Activated CD4-positive, alpha-beta memory T cell treated with anti-CD3 and anti-CD28 coated beads, Interleukin-2, amount 10 ng/mL, durations not matched to agents 7 days and 5 days (primary cell): ENCODE measurements around the gene C19orf73. TPM values are rescaled to one million over a fixed set of nuclear protein-coding genes. Genes with fewer than 3 reads are reported as not detected.
A peak's percentile ranks its signal among the peaks of the same experiment; 100 is the strongest.

Source experiments
- CTCF ChIA-PET: fragments of 350-600 bp; sonication (Branson Sonifier 250); formaldehyde crosslinking; loops from one replicate; lab custom pipeline; 2021; ENCODE audit warnings: antibody characterized with exemption, inconsistent platforms; lab: Charles Lee
- POLR2A ChIA-PET: fragments of 350-600 bp; sonication (Branson Sonifier 250); formaldehyde crosslinking; loops from one replicate; lab custom pipeline; 2021; ENCODE audit warnings: antibody characterized with exemption; lab: Charles Lee
- DNase-seq: peaks from one replicate; pipeline ENCODE4 v3.0.0-alpha.2; 2020
- H3K27ac Mint-ChIP-seq: one replicate; pipeline ENCODE4 v1.8.0; 2021; ENCODE audit warnings: mild to moderate bottlenecking, mixed read lengths
- H3K27me3 Mint-ChIP-seq: one replicate; pipeline ENCODE4 v1.8.0; 2021; ENCODE audit warnings: mixed read lengths
- H3K36me3 Mint-ChIP-seq: one replicate; pipeline ENCODE4 v1.8.0; 2021; ENCODE audit warnings: low read depth, mixed read lengths
- H3K4me1 Mint-ChIP-seq: one replicate; pipeline ENCODE4 v1.8.0; 2021; ENCODE audit warnings: mixed read lengths
- H3K4me3 Mint-ChIP-seq: one replicate; pipeline ENCODE4 v1.8.0; 2021; ENCODE audit warnings: mild to moderate bottlenecking, mixed read lengths
- H3K9me3 Mint-ChIP-seq: one replicate; pipeline ENCODE4 v1.8.0; 2021; ENCODE audit warnings: mixed read lengths
- total RNA-seq, 2 experiments: library from RNA; stranded (reverse); gene quantifications; one replicate each; pipeline ENCODE4 v1.2.3, GENCODE V29; 2021

C19orf73 gene, protein sequence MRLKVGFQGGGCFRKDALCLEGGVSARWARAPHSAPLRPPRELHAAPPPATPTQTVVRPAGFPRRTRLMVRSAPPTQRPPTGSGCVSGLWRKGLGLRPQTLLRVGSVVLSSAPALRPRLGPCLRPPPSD
- total RNA-seq = 1 to 10 TPM; 1.0 TPM

- CTCF ChIA-PET = interaction anchor here (0.9 kb wide), 1 partner anchor 13 kb away, joined by 3 read pairs; no protein-coding TSS in a partner anchor
- peak within 1 kb of the TSS; percentile 76 for H3K4me3 Mint-ChIP-seq
- H3K36me3 Mint-ChIP-seq = peaks cover 4% of the 10 kb centered on the region
- peak; percentile 95 for DNase-seq
- POLR2A ChIA-PET = interaction anchor here (0.7 to 1.3 kb wide), 4 partner anchors 7 to 10 kb away, joined by 3 to 5 read pairs (median 4); no protein-coding TSS in a partner anchor
- peak within 1 kb of the TSS; percentile 75 for H3K27ac Mint-ChIP-seq
- peaks cover 39% of the 10 kb centered on the region for H3K4me1 Mint-ChIP-seq
- H3K9me3 Mint-ChIP-seq = no peaks in the 10 kb centered on the region
- peaks cover 22% of the 10 kb centered on the region for H3K27me3 Mint-ChIP-seq
Measured at GRCh38 chr19:49118565-49119410, at the start of gene C19orf73. C19orf73 (minus strand) TSS chr19:49119143; CDS start chr19:49119022, 121 bp downstream.

DNA sequence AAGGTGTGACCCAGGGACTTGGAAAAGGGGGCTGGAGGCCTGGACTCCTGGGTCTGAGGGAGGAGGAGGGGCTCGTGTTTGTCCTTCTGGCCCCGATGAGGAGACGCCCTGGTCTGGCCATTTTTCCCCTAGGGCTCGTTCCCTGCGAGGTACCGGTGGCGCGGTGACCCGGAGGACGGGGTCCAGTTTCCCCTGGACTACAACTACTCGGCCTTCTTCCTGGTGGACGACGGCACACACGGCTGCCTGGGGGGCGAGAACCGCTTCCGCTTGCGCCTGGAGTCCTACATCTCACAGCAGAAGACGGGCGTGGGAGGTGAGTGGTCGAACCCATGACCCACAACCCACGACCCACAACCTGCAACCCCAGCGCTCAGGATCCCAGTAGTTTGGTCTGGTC, 49.5 kb upstream of the C19orf73 start:
- ChIA-PET POLR2A (no interaction called here), CTCF (interaction anchor here (1.6 kb wide), 1 partner anchor 31 kb away, joined by 4 read pairs; no protein-coding TSS in a partner anchor)
- Mint-ChIP-seq H3K4me1 (no peaks in the 10 kb centered on the region), H3K27me3 (peaks cover 3% of the 10 kb centered on the region), H3K9me3 (no peaks in the 10 kb centered on the region), H3K27ac (no peak overlapping the region), H3K36me3 (no peaks in the 10 kb centered on the region), H3K4me3 (no peak overlapping the region)
- no peak for DNase-seq

DNA sequence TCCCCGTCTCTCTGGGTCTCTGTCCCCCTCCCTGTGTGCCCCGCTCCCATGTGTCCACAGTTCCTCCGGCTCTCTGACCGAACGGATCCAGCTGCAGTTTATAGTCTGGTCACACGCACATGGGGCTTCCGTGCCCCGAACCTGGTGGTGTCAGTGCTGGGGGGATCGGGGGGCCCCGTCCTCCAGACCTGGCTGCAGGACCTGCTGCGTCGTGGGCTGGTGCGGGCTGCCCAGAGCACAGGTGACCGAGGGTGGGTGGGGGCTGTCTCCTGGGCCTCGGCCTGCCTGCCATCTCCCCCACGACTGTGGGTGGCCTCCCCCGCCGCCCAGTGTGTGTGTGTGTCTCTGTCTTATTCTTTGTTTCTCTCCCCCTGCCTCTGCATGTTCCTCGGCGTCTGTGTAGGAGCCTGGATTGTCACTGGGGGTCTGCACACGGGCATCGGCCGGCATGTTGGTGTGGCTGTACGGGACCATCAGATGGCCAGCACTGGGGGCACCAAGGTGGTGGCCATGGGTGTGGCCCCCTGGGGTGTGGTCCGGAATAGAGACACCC, 49.0 kb upstream of the C19orf73 start:
- H3K4me1 Mint-ChIP-seq = no peaks in the 10 kb centered on the region
- ChIA-PET CTCF (no interaction called here), POLR2A (no interaction called here)
- H3K27me3 Mint-ChIP-seq = peaks cover 3% of the 10 kb centered on the region
- no peaks in the 10 kb centered on the region for H3K36me3 Mint-ChIP-seq
- H3K4me3 Mint-ChIP-seq = no peak overlapping the region
- H3K9me3 Mint-ChIP-seq = no peaks in the 10 kb centered on the region
- DNase-seq = no peak
- no peak overlapping the region for H3K27ac Mint-ChIP-seq

DNA sequence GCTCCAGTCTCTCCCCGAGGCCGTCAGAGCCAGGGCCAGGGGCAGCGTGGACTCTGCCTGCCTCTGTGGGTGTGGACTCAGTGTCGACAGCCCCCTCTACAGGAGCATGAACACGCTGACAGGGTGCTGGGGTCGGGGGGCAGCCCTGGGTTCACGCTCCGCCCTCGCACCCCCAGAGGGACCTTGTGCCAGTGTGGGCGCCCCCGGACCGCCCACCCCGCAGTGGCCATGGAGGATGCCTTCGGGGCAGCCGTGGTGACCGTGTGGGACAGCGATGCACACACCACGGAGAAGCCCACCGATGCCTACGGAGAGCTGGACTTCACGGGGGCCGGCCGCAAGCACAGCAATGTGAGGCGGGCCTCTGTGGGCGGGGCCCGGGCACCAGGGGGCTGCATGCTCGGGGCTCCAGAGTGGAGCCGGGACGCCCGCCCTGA, 46.9 kb upstream of the C19orf73 start:
- CTCF ChIA-PET = no interaction called here

DNA sequence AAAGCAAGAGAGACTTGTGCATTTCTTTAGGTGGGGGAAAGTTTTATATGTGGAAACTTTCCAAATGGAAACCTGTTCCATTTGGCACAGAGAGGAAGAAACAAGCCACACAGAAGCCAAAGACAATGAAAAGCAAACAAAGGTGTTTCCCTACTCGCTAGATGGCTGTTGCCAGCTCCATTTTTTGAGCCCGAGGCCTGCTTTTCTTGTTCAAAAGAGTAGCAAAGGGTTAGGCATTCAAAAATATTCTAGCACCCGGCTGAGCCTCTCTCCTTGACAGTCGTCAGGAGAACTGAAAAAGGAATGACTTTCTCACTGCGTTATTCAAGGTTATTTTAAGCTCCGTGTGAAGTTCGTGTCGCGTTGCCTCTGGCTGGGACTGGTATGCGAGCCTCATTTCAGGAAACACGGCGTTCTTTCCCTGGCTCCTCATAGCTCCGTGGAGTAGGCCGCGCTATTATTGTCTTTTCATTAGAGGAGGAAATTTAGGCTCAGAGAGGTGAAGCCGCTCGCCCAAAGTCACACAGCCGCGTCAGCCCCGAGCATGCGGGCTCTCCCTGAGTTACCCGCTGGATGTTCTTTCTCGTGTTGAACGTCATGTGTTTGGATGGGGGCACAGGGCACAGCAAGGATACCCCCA, 46.3 kb upstream of the C19orf73 start:
- Mint-ChIP-seq H3K4me1 (no peaks in the 10 kb centered on the region), H3K27ac (no peak overlapping the region), H3K9me3 (no peaks in the 10 kb centered on the region), H3K27me3 (peaks cover 10% of the 10 kb centered on the region), H3K36me3 (no peaks in the 10 kb centered on the region), H3K4me3 (no peak overlapping the region)
- ChIA-PET POLR2A (no interaction called here), CTCF (interaction anchor here (0.9 kb wide), 1 partner anchor 33 kb away, joined by 5 read pairs; no protein-coding TSS in a partner anchor)
- DNase-seq = no peak

More for the DNA sequence above, 46.9 kb upstream of the C19orf73 start:
- POLR2A ChIA-PET = no interaction called here
- Mint-ChIP-seq H3K27ac (no peak overlapping the region), H3K9me3 (no peaks in the 10 kb centered on the region), H3K36me3 (no peaks in the 10 kb centered on the region), H3K4me1 (no peaks in the 10 kb centered on the region), H3K4me3 (no peak overlapping the region), H3K27me3 (peaks cover 5% of the 10 kb centered on the region)
- DNase-seq = no peak

DNA sequence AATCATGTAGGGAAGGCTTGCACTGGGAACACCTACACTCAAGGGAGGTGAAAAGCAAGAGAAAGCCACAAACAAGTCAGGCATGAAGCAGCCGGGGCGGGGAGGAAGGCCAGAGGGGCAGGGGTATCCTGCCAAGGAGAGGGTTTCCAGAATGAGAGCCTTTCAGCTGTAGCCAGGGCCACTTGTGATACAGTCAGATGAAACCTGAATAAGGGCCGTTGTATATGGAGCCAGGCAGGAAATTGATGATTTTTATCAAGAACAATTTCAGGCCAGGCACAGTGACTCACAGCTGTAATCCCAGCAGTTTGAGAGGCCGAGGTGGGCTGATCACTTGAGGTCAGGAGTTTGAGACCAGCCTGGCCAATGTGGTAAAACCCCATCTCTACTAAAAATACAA, 43.0 kb upstream of the C19orf73 start:
- Mint-ChIP-seq H3K4me3 (no peak overlapping the region), H3K36me3 (no peaks in the 10 kb centered on the region), H3K9me3 (no peaks in the 10 kb centered on the region), H3K4me1 (peaks cover 8% of the 10 kb centered on the region), H3K27me3 (peaks cover 29% of the 10 kb centered on the region), H3K27ac (no peak overlapping the region)
- POLR2A ChIA-PET = no interaction called here
- no peak for DNase-seq
- CTCF ChIA-PET = no interaction called here

DNA sequence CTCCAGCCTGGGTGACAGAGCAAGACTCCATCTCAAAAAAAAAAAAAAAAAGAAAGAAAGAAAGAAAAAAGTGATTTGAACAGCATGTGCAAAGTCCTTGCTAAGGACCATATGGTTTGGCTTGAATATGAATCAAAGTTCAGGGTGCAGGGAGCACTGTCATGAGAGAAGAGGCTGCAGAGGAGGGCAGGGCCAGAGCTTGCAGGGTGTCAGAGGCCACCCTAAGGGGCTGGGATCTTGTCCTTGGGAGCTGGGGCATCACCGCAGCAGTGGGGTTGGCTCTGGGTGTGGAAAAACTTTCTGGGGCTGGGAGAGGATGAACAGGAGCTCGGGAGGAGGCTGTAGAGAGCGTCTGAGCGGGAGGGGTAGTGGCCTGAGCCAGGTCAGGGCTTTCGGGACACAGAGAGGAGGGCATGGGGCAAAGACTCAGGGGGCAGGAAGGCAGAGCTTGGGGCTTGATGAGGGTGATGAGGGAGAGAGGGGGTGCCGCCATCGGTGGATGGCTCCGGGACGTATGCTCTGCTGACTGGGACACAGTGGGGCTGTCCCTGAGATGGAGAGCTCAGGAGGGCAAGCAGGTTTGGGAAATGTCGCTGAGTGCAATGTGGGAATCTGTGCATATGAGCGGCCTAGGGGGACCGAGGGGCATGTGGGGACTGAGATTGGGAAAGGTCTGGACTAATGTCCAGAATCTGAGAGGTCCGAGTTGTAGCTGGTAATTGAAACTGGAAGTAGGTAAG, 41.7 kb upstream of the C19orf73 start:
- ChIA-PET POLR2A (no interaction called here), CTCF (interaction anchor here (0.5 to 1.0 kb wide), 3 partner anchors 38 to 350 kb away, joined by 3 to 6 read pairs (median 4); partner anchors contain the start of gene BCAT2)
- Mint-ChIP-seq H3K36me3 (no peaks in the 10 kb centered on the region), H3K4me3 (no peak overlapping the region), H3K27ac (no peak overlapping the region), H3K27me3 (peaks cover 31% of the 10 kb centered on the region), H3K9me3 (no peaks in the 10 kb centered on the region), H3K4me1 (peaks cover 8% of the 10 kb centered on the region)
- no peak for DNase-seq

- H3K27me3 Mint-ChIP-seq = peaks cover 52% of the 10 kb centered on the region
- POLR2A ChIA-PET = no interaction called here
- H3K9me3 Mint-ChIP-seq = no peaks in the 10 kb centered on the region
- peak; percentile 60 for DNase-seq
- H3K27ac Mint-ChIP-seq = no peak within 1 kb of the TSS
- CTCF ChIA-PET = no interaction called here
- H3K4me3 Mint-ChIP-seq = peak within 1 kb of the TSS; percentile 13
- H3K36me3 Mint-ChIP-seq = no peaks in the 10 kb centered on the region
- H3K4me1 Mint-ChIP-seq = peaks cover 10% of the 10 kb centered on the region
Measured at GRCh38 chr19:49157445-49158224, 38.7 kb upstream of the C19orf73 start, which contains the start of gene TRPM4. TRPM4 (plus strand) TSS chr19:49157792; CDS start chr19:49157867, 75 bp downstream.

DNA sequence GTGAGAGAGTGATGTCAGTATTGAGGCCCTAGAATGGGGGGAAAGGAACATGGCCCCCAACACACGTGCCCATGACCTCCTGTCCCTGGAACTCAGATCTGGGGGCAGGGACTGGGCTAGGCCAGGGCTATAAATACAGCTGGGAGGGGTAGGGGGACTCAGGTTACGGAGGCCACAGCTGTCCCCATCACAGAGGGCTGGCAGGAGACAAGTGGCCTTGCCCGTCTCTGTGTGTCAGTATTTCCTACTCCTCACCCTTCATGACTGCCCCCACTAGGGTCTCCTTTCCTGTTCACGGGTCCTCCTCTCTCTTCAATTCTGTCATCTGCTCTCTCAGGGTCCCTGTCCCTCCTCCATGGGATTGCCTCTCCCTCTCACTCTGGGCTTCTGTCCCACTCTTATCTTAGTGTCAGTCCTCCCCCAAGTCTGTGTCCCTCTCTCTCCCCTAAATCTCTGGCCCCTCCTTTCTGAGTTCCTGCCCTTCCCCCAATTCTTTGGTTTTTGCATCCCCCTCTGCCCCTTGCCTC, 36.9 kb upstream of the C19orf73 start:
- Mint-ChIP-seq H3K4me3 (no peak overlapping the region), H3K4me1 (peaks cover 21% of the 10 kb centered on the region), H3K36me3 (no peaks in the 10 kb centered on the region), H3K9me3 (no peaks in the 10 kb centered on the region), H3K27me3 (peaks cover 60% of the 10 kb centered on the region), H3K27ac (no peak overlapping the region)
- ChIA-PET POLR2A (no interaction called here), CTCF (no interaction called here)
- no peak for DNase-seq

- POLR2A ChIA-PET = no interaction called here
- Mint-ChIP-seq H3K4me3 (no peak within 1 kb of the TSS), H3K4me1 (peaks cover 23% of the 10 kb centered on the region), H3K27me3 (peaks cover 56% of the 10 kb centered on the region), H3K9me3 (no peaks in the 10 kb centered on the region), H3K27ac (no peak within 1 kb of the TSS), H3K36me3 (no peaks in the 10 kb centered on the region)
- CTCF ChIA-PET = no interaction called here
- DNase-seq = no peak
Measured at GRCh38 chr19:49155005-49155819, 36.3 kb upstream of the C19orf73 start, which contains the start of gene HRC. HRC (minus strand) TSS chr19:49155396; CDS start chr19:49155237, 159 bp downstream.

DNA sequence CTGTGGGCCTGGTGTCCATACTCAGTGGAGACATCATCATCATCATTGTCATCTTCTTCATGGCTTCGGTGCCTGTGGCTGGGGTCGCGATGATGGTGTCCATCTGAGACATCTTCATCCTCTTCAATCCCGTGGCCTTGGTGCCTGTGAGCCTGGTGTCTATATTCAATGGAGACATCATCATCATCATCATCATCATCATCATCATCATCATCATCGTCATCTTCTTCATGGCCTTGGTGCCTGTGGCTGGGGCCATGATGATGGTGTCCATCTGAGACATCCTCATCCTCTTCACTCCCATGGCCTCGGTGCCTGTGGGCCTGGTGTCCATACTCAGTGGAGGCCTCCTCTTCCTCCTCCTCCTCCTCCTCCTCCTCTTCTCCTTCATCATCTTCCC, 35.3 kb upstream of the C19orf73 start:
- ChIA-PET CTCF (no interaction called here), POLR2A (no interaction called here)
- H3K27ac Mint-ChIP-seq = no peak overlapping the region
- H3K4me3 Mint-ChIP-seq = no peak overlapping the region
- DNase-seq = no peak
- H3K9me3 Mint-ChIP-seq = no peaks in the 10 kb centered on the region
- H3K36me3 Mint-ChIP-seq = no peaks in the 10 kb centered on the region
- H3K4me1 Mint-ChIP-seq = peaks cover 31% of the 10 kb centered on the region
- peaks cover 59% of the 10 kb centered on the region for H3K27me3 Mint-ChIP-seq
